ENCODE results near the gene EHMT1. TPM values are rescaled to one million over a fixed set of nuclear protein-coding genes. Genes with fewer than 3 reads are reported as not detected.
A peak's percentile ranks its signal among the peaks of the same experiment; 100 is the strongest.

The EHMT1 gene
- total RNA-seq, 1 donor from 2014 or later = 162 TPM

DNA sequence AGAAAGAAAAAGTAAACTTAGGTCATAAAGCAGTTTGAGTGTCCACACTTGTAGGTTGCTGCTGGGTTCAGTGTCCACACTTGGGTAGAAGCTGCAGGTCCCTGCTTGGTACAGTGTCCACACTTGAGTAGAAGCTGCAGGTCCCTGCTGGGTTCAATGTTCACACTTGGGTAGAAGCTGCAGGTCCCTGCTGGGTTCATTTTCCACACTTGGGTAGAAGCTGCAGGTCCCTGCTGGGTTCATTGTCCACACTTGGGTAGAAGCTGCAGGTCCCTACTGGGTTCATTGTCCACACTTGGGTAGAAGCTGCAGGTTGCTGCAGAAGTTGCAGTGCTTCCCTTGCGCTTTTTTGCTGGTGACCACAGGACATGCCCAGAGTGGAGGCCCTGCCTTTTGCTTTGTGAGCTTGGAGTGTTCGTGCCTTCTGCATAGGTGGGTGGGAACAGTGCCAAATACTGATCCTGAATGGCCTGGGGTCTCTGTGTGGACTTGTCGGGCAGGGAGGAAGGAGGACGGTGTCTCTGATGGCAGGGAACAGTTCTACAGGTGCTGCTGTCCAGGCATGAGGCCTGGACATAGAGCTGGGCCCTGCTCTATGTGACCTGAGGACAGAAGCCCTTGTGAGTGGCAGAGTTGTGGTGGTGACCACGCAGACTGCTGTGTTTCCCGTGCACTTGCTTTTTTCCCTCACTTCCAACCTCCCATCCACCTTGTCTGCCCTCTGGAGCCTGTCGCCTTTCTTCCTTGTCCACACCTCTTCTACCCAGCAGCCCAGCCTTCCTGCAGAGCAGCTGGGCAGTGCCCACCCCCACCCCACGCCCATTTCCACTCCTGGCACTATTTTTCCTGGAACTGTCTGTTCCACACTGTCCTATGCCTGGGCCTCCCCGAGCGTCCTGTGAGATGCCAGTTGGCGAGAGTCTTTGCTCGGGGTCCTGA, 120.8 kb downstream of the EHMT1 start:
- Mint-ChIP-seq H3K4me1 (ENCODE audit: low read depth, unreplicated experiment) (peaks cover 15% of the 10 kb centered on the region), H3K27ac (ENCODE audit: unreplicated experiment) (no peak overlapping the region), H3K27me3 (ENCODE audit: unreplicated experiment) (peaks cover 10% of the 10 kb centered on the region), H3K36me3 (ENCODE audit: unreplicated experiment) (peaks cover 25% of the 10 kb centered on the region), H3K9me3 (ENCODE audit: unreplicated experiment) (no peaks in the 10 kb centered on the region), H3K4me3 (ENCODE audit: unreplicated experiment) (no peak overlapping the region)
- no peak for DNase-seq
- TF ChIP-seq, protein P1, sequence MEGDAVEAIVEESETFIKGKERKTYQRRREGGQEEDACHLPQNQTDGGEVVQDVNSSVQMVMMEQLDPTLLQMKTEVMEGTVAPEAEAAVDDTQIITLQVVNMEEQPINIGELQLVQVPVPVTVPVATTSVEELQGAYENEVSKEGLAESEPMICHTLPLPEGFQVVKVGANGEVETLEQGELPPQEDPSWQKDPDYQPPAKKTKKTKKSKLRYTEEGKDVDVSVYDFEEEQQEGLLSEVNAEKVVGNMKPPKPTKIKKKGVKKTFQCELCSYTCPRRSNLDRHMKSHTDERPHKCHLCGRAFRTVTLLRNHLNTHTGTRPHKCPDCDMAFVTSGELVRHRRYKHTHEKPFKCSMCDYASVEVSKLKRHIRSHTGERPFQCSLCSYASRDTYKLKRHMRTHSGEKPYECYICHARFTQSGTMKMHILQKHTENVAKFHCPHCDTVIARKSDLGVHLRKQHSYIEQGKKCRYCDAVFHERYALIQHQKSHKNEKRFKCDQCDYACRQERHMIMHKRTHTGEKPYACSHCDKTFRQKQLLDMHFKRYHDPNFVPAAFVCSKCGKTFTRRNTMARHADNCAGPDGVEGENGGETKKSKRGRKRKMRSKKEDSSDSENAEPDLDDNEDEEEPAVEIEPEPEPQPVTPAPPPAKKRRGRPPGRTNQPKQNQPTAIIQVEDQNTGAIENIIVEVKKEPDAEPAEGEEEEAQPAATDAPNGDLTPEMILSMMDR (IDR thresholded peaks at IDR 0.05; ENCODE audit: partially characterized antibody, unreplicated experiment) = no peak

DNA sequence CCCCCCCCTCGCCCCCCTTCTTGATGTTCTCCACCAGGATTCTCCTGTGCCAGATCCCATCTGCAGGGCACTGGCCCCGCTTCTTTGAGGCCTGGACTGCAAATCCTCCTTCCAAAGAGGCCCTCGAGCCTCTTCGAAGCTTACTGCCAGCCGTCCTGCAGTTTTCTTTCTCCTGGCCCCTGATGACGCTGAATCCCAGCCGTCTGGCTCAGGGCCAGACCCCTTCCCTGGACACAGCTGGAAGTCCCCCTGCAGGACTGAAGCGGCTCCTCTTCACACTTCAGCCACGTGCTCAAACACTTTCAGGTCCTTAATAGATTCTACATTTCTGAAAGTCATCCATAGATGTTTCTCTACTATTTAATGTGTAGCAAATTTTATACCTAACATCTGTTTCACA, 121.5 kb downstream of the EHMT1 start:
- H3K4me3 Mint-ChIP-seq (ENCODE audit: unreplicated experiment) = no peak overlapping the region

DNA sequence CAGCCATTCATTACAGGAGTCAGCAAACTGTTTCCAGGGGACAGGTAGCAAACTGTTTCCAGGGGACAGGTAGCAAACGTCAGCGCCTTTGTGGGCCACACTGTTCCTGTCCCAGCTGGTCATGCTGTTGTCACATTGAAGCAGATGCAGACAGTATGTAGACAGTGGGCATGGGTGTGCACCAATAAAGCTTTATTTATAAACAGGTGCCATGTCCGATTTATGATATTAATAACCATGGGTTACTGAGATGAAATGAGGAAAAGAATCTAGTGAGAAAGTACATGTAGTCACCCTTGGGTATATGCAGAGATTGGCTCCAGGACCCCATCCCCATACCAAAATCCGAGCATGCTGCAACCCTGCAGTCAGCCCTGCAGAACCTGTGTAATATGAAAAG, 122.5 kb downstream of the EHMT1 start:
- no peak overlapping the region for H3K27ac Mint-ChIP-seq (ENCODE audit: unreplicated experiment)
- H3K36me3 Mint-ChIP-seq (ENCODE audit: unreplicated experiment) = peaks cover 11% of the 10 kb centered on the region
- H3K4me1 Mint-ChIP-seq (ENCODE audit: low read depth, unreplicated experiment) = peaks cover 23% of the 10 kb centered on the region

More for the DNA sequence above, 121.5 kb downstream of the EHMT1 start:
- H3K36me3 Mint-ChIP-seq (ENCODE audit: unreplicated experiment) = peaks cover 20% of the 10 kb centered on the region
- peaks cover 16% of the 10 kb centered on the region for H3K4me1 Mint-ChIP-seq (ENCODE audit: low read depth, unreplicated experiment)
- H3K27me3 Mint-ChIP-seq (ENCODE audit: unreplicated experiment) = peaks cover 10% of the 10 kb centered on the region
- TF ChIP-seq, protein P1 (IDR thresholded peaks at IDR 0.05; ENCODE audit: partially characterized antibody, unreplicated experiment) = no peak
- no peaks in the 10 kb centered on the region for H3K9me3 Mint-ChIP-seq (ENCODE audit: unreplicated experiment)
- DNase-seq = no peak
- H3K27ac Mint-ChIP-seq (ENCODE audit: unreplicated experiment) = no peak overlapping the region

DNA sequence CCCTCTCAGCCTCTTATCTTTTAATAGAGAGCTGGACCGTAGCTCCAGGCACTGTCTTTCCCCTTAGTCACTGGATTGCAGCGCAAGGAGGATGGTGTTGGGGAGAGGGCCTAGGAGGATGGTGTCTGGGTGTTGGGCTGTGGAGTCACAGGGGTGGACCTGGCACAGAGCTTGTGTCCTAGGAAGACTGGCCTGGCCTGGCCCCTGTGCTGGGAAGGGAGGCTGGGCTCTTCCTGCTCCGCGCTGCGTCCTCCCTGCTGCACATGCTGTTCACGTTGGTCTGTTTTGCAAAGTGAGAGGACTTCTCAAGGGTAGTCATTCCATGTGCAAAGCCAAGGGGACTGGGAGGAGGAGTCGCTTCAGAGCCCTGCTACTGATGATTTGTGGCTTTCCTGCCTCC, 123.9 kb downstream of the EHMT1 start:
- no peak for DNase-seq
- no peak overlapping the region for H3K4me3 Mint-ChIP-seq (ENCODE audit: unreplicated experiment)
- H3K4me1 Mint-ChIP-seq (ENCODE audit: low read depth, unreplicated experiment) = peaks cover 23% of the 10 kb centered on the region
- peaks cover 2% of the 10 kb centered on the region for H3K9me3 Mint-ChIP-seq (ENCODE audit: unreplicated experiment)
- TF ChIP-seq, protein P1 (IDR thresholded peaks at IDR 0.05; ENCODE audit: partially characterized antibody, unreplicated experiment) = no peak
- peaks cover 14% of the 10 kb centered on the region for H3K27me3 Mint-ChIP-seq (ENCODE audit: unreplicated experiment)
- peaks cover 11% of the 10 kb centered on the region for H3K36me3 Mint-ChIP-seq (ENCODE audit: unreplicated experiment)
- peak overlapping the region; percentile 53 for H3K27ac Mint-ChIP-seq (ENCODE audit: unreplicated experiment)

More for the DNA sequence above, 122.5 kb downstream of the EHMT1 start:
- Mint-ChIP-seq H3K4me3 (ENCODE audit: unreplicated experiment) (no peak overlapping the region), H3K9me3 (ENCODE audit: unreplicated experiment) (no peaks in the 10 kb centered on the region), H3K27me3 (ENCODE audit: unreplicated experiment) (peaks cover 10% of the 10 kb centered on the region)
- no peak for DNase-seq
- TF ChIP-seq, protein P1 (IDR thresholded peaks at IDR 0.05; ENCODE audit: partially characterized antibody, unreplicated experiment) = no peak

DNA sequence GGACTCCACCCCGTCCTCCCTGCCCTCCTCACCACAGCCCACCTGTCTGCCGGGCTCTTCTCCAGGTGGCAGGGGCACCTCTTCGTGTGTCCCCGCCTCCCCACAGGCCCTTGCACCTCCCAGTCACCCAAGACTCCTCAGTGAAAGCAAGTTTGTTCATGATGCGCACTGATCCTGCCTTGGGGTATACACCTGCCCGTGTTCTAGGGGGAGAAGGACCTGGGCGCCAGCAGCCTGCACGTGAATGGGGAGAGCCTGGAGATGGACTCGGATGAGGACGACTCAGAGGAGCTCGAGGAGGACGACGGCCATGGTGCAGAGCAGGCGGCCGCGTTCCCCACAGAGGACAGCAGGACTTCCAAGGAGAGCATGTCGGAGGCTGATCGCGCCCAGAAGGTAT, 124.9 kb downstream of the EHMT1 start:
- Mint-ChIP-seq H3K36me3 (ENCODE audit: unreplicated experiment) (peaks cover 2% of the 10 kb centered on the region), H3K27me3 (ENCODE audit: unreplicated experiment) (peaks cover 14% of the 10 kb centered on the region), H3K4me1 (ENCODE audit: low read depth, unreplicated experiment) (peaks cover 24% of the 10 kb centered on the region), H3K4me3 (ENCODE audit: unreplicated experiment) (no peak overlapping the region), H3K9me3 (ENCODE audit: unreplicated experiment) (peaks cover 2% of the 10 kb centered on the region), H3K27ac (ENCODE audit: unreplicated experiment) (peak overlapping the region; percentile 52)
- TF ChIP-seq, protein P1 (IDR thresholded peaks at IDR 0.05; ENCODE audit: partially characterized antibody, unreplicated experiment) = no peak
- DNase-seq = no peak
